B cell (primary cell): ENCODE measurements around the gene MDGA2.

Experiments
- EZH2 ChIP-seq: IDR thresholded peaks from 2 replicates; pipeline ENCODE4 v1.6.1; 2012; ENCODE audit warnings: borderline replicate concordance, low read depth, mild to moderate bottlenecking, moderate library complexity, low read length; ENCODE audit not compliant: insufficient read depth, poor library complexity, severe bottlenecking
- TF ChIP-seq, protein P1 (sequence below): fragments of 200-600 bp; IDR thresholded peaks from one replicate; pipeline ENCODE4 v1.8.0; 2022; ENCODE audit warnings: antibody characterized with exemption, mild to moderate bottlenecking

DNA sequence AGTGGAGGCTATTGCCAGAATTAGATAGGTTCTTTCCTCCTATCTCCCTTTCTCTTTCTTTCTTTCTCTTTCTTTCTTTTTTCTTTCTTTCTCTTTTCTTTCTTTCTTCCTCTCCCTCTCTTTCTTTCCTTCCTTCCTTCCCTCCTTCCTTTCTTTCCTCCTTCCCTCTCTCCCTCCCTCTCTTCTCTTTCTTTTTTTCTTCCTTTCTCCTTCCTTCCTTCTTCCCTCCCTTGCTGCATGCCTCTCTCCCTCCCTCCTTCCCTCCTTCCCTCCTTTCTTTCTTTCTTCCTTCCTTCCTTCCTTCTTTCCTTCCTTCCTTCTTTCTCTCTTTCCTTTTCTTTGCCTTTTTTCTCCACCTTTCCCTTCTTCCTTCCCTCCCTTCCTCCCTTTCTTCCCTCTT is 16.4 kb upstream of the MDGA2 start:
- TF ChIP-seq, protein P1, sequence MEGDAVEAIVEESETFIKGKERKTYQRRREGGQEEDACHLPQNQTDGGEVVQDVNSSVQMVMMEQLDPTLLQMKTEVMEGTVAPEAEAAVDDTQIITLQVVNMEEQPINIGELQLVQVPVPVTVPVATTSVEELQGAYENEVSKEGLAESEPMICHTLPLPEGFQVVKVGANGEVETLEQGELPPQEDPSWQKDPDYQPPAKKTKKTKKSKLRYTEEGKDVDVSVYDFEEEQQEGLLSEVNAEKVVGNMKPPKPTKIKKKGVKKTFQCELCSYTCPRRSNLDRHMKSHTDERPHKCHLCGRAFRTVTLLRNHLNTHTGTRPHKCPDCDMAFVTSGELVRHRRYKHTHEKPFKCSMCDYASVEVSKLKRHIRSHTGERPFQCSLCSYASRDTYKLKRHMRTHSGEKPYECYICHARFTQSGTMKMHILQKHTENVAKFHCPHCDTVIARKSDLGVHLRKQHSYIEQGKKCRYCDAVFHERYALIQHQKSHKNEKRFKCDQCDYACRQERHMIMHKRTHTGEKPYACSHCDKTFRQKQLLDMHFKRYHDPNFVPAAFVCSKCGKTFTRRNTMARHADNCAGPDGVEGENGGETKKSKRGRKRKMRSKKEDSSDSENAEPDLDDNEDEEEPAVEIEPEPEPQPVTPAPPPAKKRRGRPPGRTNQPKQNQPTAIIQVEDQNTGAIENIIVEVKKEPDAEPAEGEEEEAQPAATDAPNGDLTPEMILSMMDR = no peak
- TF ChIP-seq EZH2 = no peak
